ENCODE data around the gene ATP6V0E1.

GRCh38 chr5:173055983-173056782 lies 72.6 kb downstream of the ATP6V0E1 start, which contains the start of gene CREBRF:
- no peak for TF ChIP-seq CTCF (IDR thresholded peaks at IDR 0.05 in 2 of 3, conservative IDR thresholded peaks at IDR 0.05 in 1 of 3; ENCODE audit: borderline replicate concordance in 1 of 3, insufficient read depth in 1 of 3, low read depth in 2 of 3, low read length in 2 of 3)
- peak; percentile 96 for TF ChIP-seq MAX (IDR thresholded peaks at IDR 0.05)
- no peak for TF ChIP-seq ZNF274 (IDR thresholded peaks at IDR 0.05; ENCODE audit: low read depth, low read length)
- no peak for TF ChIP-seq EZH2 (IDR thresholded peaks at IDR 0.05)
- peak; percentile 74 for TF ChIP-seq POLR2AphosphoS5 (IDR thresholded peaks at IDR 0.05; ENCODE audit: low read depth, low read length)
- TF ChIP-seq POLR2A (IDR thresholded peaks at IDR 0.05; ENCODE audit: borderline replicate concordance, extremely low read depth, insufficient read depth, insufficient read length) = no peak
- peak; percentile 25; the same call in 1 of the 2 replicates for TF ChIP-seq ZFX (IDR thresholded peaks at IDR 0.05)
- no peak for TF ChIP-seq JUND (IDR thresholded peaks at IDR 0.05)

All from HCT116 (cell line).